Stimulated activated CD8-positive, alpha-beta memory T cell treated with anti-CD3 and anti-CD28 coated beads, Interleukin-12 subunit alpha, Interleukin-12 subunit beta, amount 100 ng/mL, for 4 hours (primary cell): ENCODE results near the gene ZNF700.
"Not testable (repeated sequence)": the region's sequence is repeated elsewhere in the genome, so short reads cannot be mapped to it uniquely, and the experiment has no call there.

ENCODE experiments used
- DNase-seq: peaks from one replicate; pipeline ENCODE4 v3.0.0-alpha.2; 2020; ENCODE audit warnings: low read depth

Gene ZNF700

GRCh38 chr19:11989112-11989456 is 64.2 kb downstream of the ZNF700 start:
- DNase-seq: no peak

GRCh38 chr19:11991921-11992320 is 67.0 kb downstream of the ZNF700 start:
- DNase-seq: not testable (repeated sequence)

GRCh38 chr19:11995174-11995573 is 70.3 kb downstream of the ZNF700 start:
- DNase-seq: no peak
